Neural cell (in vitro differentiated cells): ENCODE data around the gene SLC28A1.

Experiments used
- EP300 ChIP-seq: fragments of 450-650 bp; conservative IDR thresholded peaks from 2 replicates; pipeline ENCODE4 v1.6.1; 2014; ENCODE audit warnings: antibody characterized with exemption, mild to moderate bottlenecking, moderate library complexity; ENCODE audit not compliant: poor library complexity, severe bottlenecking
- EZH2 ChIP-seq: fragments of 200-600, 300-800 bp; shearing (Covaris generic), sonication (generic); IDR thresholded peaks from 2 replicates; pipeline ENCODE4 v1.6.1; 2014; ENCODE audit warnings: antibody characterized with exemption, low read length, borderline replicate concordance, mild to moderate bottlenecking; ENCODE audit not compliant: insufficient read depth, poor library complexity, severe bottlenecking
- MXI1 ChIP-seq: fragments of 450-650 bp; conservative IDR thresholded peaks from 2 replicates; pipeline ENCODE4 v1.6.1; 2014; ENCODE audit warnings: antibody characterized with exemption, mild to moderate bottlenecking; ENCODE audit not compliant: poor library complexity, severe bottlenecking
- POLR2AphosphoS5 ChIP-seq: IDR thresholded peaks from 2 replicates; pipeline ENCODE4 v1.6.1; 2012
- RAD21 ChIP-seq: fragments of 450-650 bp; conservative IDR thresholded peaks from 2 replicates; pipeline ENCODE4 v1.6.1; 2014; ENCODE audit warnings: antibody characterized with exemption, mild to moderate bottlenecking, moderate library complexity
- SMC3 ChIP-seq: fragments of 450-650 bp; conservative IDR thresholded peaks from 2 replicates; pipeline ENCODE4 v1.6.1; 2014; ENCODE audit warnings: antibody characterized with exemption, mild to moderate bottlenecking, moderate library complexity; ENCODE audit not compliant: poor library complexity
- TAF1 ChIP-seq: IDR thresholded peaks from 2 replicates; pipeline ENCODE4 v1.6.1; 2012; ENCODE audit warnings: low read depth
- TF ChIP-seq, protein P1 (sequence below): fragments of 450-650 bp; IDR thresholded peaks from 2 replicates; pipeline ENCODE4 v1.5.1; 2014; ENCODE audit warnings: antibody characterized with exemption, mild to moderate bottlenecking, moderate library complexity; ENCODE audit not compliant: poor library complexity, severe bottlenecking
- TF ChIP-seq, protein P2 (sequence below): IDR thresholded peaks from 2 replicates; pipeline ENCODE4 v1.6.1; 2012; ENCODE audit warnings: borderline replicate concordance

DNA sequence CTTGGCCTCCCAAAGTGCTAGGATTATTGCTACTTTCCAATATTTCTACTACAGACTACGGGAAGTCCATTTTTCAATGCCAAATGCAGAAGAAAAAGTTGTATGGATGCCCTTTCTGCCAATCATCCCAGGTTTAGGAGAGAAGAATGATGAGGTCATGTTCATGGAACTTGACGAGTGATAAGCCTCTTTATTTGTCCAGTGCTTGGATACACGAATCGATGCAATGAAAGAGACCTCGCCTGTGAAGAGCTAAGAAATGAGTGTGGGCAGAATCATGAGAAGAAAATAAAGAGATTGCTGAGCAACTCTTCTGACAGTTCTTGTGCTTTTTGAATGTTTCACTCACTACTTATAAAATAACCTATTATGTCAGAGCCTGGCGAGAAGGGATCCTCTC, 996 bp upstream of the SLC28A1 start:
- TF ChIP-seq EZH2: no peak
- TF ChIP-seq, protein P1, sequence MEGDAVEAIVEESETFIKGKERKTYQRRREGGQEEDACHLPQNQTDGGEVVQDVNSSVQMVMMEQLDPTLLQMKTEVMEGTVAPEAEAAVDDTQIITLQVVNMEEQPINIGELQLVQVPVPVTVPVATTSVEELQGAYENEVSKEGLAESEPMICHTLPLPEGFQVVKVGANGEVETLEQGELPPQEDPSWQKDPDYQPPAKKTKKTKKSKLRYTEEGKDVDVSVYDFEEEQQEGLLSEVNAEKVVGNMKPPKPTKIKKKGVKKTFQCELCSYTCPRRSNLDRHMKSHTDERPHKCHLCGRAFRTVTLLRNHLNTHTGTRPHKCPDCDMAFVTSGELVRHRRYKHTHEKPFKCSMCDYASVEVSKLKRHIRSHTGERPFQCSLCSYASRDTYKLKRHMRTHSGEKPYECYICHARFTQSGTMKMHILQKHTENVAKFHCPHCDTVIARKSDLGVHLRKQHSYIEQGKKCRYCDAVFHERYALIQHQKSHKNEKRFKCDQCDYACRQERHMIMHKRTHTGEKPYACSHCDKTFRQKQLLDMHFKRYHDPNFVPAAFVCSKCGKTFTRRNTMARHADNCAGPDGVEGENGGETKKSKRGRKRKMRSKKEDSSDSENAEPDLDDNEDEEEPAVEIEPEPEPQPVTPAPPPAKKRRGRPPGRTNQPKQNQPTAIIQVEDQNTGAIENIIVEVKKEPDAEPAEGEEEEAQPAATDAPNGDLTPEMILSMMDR: no peak
- no peak for TF ChIP-seq POLR2AphosphoS5
- no peak for TF ChIP-seq MXI1
- no peak for TF ChIP-seq TAF1
- no peak for TF ChIP-seq RAD21
- no peak for TF ChIP-seq EP300
- TF ChIP-seq SMC3: no peak
- TF ChIP-seq, protein P2, sequence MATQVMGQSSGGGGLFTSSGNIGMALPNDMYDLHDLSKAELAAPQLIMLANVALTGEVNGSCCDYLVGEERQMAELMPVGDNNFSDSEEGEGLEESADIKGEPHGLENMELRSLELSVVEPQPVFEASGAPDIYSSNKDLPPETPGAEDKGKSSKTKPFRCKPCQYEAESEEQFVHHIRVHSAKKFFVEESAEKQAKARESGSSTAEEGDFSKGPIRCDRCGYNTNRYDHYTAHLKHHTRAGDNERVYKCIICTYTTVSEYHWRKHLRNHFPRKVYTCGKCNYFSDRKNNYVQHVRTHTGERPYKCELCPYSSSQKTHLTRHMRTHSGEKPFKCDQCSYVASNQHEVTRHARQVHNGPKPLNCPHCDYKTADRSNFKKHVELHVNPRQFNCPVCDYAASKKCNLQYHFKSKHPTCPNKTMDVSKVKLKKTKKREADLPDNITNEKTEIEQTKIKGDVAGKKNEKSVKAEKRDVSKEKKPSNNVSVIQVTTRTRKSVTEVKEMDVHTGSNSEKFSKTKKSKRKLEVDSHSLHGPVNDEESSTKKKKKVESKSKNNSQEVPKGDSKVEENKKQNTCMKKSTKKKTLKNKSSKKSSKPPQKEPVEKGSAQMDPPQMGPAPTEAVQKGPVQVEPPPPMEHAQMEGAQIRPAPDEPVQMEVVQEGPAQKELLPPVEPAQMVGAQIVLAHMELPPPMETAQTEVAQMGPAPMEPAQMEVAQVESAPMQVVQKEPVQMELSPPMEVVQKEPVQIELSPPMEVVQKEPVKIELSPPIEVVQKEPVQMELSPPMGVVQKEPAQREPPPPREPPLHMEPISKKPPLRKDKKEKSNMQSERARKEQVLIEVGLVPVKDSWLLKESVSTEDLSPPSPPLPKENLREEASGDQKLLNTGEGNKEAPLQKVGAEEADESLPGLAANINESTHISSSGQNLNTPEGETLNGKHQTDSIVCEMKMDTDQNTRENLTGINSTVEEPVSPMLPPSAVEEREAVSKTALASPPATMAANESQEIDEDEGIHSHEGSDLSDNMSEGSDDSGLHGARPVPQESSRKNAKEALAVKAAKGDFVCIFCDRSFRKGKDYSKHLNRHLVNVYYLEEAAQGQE: no peak
